GM12874 (cell line): ENCODE data around the gene LTB4R2.

ENCODE experiments used
- CTCF ChIP-seq: IDR thresholded peaks from 2 replicates; pipeline ENCODE4 v1.5.1; 2011; ENCODE audit warnings: low read depth, mild to moderate bottlenecking, control low read depth, low read length, moderate library complexity; ENCODE audit not compliant: insufficient read depth

LTB4R2 gene

GRCh38 chr14:24286996-24287395 lies 22.9 kb upstream of the LTB4R2 start:
- no peak for TF ChIP-seq CTCF

GRCh38 chr14:24289649-24290280 lies 20.2 kb upstream of the LTB4R2 start:
- no peak for TF ChIP-seq CTCF

DNA sequence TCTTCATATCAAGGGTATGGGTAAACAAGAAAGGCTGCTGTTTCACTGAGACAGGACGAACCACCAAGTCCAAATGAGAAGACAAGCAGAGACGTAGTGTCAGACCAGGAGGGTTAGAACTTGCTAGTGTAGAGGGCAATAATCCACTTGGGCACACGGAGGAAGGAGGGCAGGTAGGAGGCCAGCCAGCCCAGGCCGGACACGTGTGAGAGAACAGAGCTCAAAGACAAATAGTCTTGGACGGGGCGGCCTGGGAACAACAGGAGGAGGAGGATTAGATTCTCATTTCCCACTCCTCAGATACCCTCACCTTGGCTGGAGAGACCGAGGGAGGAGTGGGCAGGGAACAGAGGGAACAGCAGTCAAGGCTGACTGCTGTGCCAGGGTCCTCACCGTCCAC lies 19.2 kb upstream of the LTB4R2 start:
- TF ChIP-seq CTCF: no peak

GRCh38 chr14:24291446-24292117 lies 18.4 kb upstream of the LTB4R2 start:
- no peak for TF ChIP-seq CTCF

GRCh38 chr14:24292118-24292807 lies 17.7 kb upstream of the LTB4R2 start:
- TF ChIP-seq CTCF: no peak

- TF ChIP-seq CTCF: no peak
These were observed 16.4 kb upstream of the LTB4R2 start for GRCh38 chr14:24293525-24293924.

DNA sequence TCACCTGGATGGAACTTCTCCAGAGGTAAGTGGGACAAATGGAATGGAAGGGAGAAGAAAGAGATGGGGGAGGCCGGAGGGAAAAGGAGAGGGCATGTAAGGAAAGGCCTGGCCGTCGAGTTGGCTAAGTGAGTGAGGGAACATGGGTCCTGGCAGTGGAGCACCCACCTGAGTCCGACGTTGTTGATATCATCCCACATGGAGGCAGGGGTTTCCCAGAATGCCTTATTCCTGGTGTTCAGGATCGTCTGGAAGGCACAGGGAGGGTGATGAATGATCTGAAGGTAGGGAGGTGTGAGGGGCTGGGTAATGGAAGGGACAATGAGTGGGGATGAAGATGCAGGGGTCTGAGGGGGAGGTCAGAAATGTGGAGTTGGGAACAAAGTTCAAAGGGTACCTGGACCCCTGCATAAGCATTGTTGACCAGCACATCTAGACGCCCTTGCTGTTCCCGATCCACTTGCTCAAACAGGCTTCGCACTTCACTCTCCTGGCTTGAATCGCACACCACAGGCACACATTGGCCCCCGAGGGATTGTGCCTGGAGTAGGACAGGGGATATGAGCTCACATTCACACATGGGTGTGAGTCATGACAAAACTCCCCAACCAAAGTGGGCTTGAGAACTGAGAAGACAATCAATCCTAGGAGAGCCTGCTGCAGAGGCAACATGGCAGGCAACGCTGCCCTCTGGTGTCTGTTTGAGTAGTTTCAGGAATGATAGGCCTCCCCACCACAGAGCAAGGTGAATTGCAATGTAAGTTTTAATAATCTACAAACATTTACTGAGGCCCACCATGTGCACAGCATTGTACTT lies 13.4 kb upstream of the LTB4R2 start:
- peak; percentile 71 for TF ChIP-seq CTCF
